ENCODE data around the gene LTF. TPM values are rescaled to one million over a fixed set of nuclear protein-coding genes. Genes with fewer than 3 reads are reported as not detected.

The LTF gene
- total and polyA plus RNA-seq, 2 of the 13 experiments (the other 11 are each of a cell fraction or from before 2014, with no cell fraction given): not detected

GRCh38 chr3:46397111-46397510 is 67.6 kb downstream of the LTF start (continued):
- no peak for TF ChIP-seq NR1H2 (CRISPR knock-in tag; IDR thresholded peaks at IDR 0.05; ENCODE audit: borderline replicate concordance, low read depth)

DNA sequence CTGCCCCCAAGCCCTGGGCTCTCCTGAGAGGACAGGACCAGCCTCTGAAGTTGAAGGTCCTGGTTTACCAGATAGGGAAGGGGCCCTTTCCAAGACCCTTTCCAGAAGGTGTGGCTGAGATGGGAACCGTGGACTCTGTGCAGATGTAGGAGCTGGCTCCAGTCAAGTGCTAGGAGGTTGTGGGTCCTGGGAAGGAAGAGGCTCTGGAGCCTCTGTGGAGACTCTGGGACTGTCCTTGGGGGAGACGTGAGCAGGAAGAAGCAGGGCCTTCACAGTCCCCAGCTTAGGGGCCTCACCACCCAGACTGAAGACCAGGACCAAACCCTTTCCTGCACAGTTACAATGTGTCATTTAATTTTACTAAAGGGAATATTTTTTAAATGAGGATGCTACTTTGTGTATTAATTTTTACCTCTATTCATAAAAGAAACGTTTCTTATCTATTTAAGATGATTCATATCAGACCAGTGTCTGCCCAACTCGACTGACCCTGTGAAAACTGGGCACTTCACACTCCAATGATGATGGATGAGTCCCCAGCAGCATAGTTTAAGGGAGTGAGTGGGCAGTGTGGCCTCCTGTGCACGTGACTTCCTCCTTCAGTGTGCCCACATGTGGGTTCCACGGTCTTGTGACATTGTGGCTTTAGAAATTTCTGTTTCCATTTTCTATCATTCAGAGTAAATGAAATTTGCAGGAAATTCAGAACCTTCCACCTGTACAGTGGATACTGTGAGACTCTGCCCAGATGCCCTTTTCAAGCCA is 68.8 kb downstream of the LTF start:
- no peaks in the 10 kb centered on the region for H3K79me2 ChIP-seq (ENCODE audit: insufficient read depth, low read length)
- no peaks in the 10 kb centered on the region for H3K4me1 ChIP-seq (ENCODE audit: insufficient read depth, low read length)
- H2AFZ ChIP-seq (ENCODE audit: low read length): no peak overlapping the region
- CTCF ChIA-PET (ENCODE audit: low intra/inter-chr PET ratio, low total read pairs): no interaction called here
- in situ Hi-C loops (cut with HindIII; ENCODE audit: extremely low pct_ligation_motif_present, low pct_unique_long_range_greater_than_20kb): no loop called here
- DNase-seq (ENCODE audit: low spot score): no peak
- H3K27me3 ChIP-seq (ENCODE audit: control insufficient read depth in 1 of 2, insufficient read depth in 2 of 2, low read length in 2 of 2): peaks cover 0 to 8% of the 10 kb centered on the region in 2 experiments; a peak in 1 of 5 replicates
- POLR2A ChIA-PET: no interaction called here
- H3K4me2 ChIP-seq (ENCODE audit: low read depth, low read length): no peak overlapping the region
- ATAC-seq: no peak
- H3K9ac ChIP-seq (ENCODE audit: insufficient read depth, low read depth, low read length): no peak overlapping the region
- no peak overlapping the region for H3K27ac ChIP-seq (ENCODE audit: extremely low read length, insufficient read depth, low read length)
- no peaks in the 10 kb centered on the region for H4K20me1 ChIP-seq (ENCODE audit: insufficient read depth, low read length)
- intact Hi-C loops (cut with micrococcal nuclease; ENCODE audit: unreplicated experiment): no loop called here
- no peaks in the 10 kb centered on the region for H3K36me3 ChIP-seq (replicated peaks in 1 of 2; ENCODE audit: control insufficient read depth in 1 of 2, insufficient read depth in 2 of 2, low read length in 2 of 2)
- BruUV-seq (replicated peaks): no TSS peak
- no peak overlapping the region for H3K4me3 ChIP-seq (replicated peaks in 1 of 3; ENCODE audit: insufficient read depth in 1 of 3, low read depth in 2 of 3, low read length in 3 of 3)
- no peaks in the 10 kb centered on the region for H3K9me3 ChIP-seq (ENCODE audit: low read length)
- FAIRE-seq: no peak
- TF ChIP-seq MAFK (conservative IDR thresholded peaks at IDR 0.05 in 1 of 2, IDR thresholded peaks at IDR 0.05 in 1 of 2; ENCODE audit: low read length in 2 of 2) (no peak), ZNF772 (CRISPR knock-in tag; IDR thresholded peaks at IDR 0.05) (no peak), ZNF619 (CRISPR knock-in tag; IDR thresholded peaks at IDR 0.05) (no peak), ATF7 (IDR thresholded peaks at IDR 0.05) (no peak), ATF7 (CRISPR knock-in tag; IDR thresholded peaks at IDR 0.05) (no peak), MLLT10 (CRISPR knock-in tag; IDR thresholded peaks at IDR 0.05) (no peak), TGIF2 (CRISPR knock-in tag; IDR thresholded peaks at IDR 0.05) (no peak), BCLAF1 (IDR thresholded peaks at IDR 0.05) (no peak), MBNL3 (CRISPR knock-in tag; conservative IDR thresholded peaks at IDR 0.05) (no peak), ZNF562 (CRISPR knock-in tag; IDR thresholded peaks at IDR 0.05; ENCODE audit: borderline replicate concordance) (no peak), ZNF138 (CRISPR knock-in tag; IDR thresholded peaks at IDR 0.05; ENCODE audit: low read depth) (no peak), MED13 (CRISPR knock-in tag; IDR thresholded peaks at IDR 0.05) (no peak)
- TF ChIP-seq, protein P1, sequence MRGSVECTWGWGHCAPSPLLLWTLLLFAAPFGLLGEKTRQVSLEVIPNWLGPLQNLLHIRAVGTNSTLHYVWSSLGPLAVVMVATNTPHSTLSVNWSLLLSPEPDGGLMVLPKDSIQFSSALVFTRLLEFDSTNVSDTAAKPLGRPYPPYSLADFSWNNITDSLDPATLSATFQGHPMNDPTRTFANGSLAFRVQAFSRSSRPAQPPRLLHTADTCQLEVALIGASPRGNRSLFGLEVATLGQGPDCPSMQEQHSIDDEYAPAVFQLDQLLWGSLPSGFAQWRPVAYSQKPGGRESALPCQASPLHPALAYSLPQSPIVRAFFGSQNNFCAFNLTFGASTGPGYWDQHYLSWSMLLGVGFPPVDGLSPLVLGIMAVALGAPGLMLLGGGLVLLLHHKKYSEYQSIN (CRISPR knock-in tag; IDR thresholded peaks at IDR 0.05; ENCODE audit: borderline replicate concordance): no peak
- TF ChIP-seq, protein P2, sequence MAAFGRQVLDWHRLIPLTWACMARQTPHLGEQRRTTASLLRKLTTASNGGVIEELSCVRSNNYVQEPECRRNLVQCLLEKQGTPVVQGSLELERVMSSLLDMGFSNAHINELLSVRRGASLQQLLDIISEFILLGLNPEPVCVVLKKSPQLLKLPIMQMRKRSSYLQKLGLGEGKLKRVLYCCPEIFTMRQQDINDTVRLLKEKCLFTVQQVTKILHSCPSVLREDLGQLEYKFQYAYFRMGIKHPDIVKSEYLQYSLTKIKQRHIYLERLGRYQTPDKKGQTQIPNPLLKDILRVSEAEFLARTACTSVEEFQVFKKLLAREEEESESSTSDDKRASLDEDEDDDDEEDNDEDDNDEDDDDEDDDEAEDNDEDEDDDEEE (CRISPR knock-in tag; IDR thresholded peaks at IDR 0.05): no peak
- TF ChIP-seq, protein P3, sequence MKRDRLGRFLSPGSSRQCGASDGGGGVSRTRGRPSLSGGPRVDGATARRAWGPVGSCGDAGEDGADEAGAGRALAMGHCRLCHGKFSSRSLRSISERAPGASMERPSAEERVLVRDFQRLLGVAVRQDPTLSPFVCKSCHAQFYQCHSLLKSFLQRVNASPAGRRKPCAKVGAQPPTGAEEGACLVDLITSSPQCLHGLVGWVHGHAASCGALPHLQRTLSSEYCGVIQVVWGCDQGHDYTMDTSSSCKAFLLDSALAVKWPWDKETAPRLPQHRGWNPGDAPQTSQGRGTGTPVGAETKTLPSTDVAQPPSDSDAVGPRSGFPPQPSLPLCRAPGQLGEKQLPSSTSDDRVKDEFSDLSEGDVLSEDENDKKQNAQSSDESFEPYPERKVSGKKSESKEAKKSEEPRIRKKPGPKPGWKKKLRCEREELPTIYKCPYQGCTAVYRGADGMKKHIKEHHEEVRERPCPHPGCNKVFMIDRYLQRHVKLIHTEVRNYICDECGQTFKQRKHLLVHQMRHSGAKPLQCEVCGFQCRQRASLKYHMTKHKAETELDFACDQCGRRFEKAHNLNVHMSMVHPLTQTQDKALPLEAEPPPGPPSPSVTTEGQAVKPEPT (CRISPR knock-in tag; IDR thresholded peaks at IDR 0.05; ENCODE audit: low read depth): no peak
- WGBS (ENCODE audit: low lambda C conversion rate): 3% methylated on average over 5 of the region's 6 CpGs

Data from HepG2 (cell line).